IPS-18a (cell line): ENCODE data around the gene QSOX2.

Experiments used
- H3K27ac ChIP-seq: one replicate; pipeline ENCODE4 v1.5.1; 2013; ENCODE audit warnings: low read length
- H3K27me3 ChIP-seq: one replicate; pipeline ENCODE4 v1.6.1; 2013; ENCODE audit warnings: mild to moderate bottlenecking, low read length; ENCODE audit not compliant: control insufficient read depth, insufficient read depth
- H3K36me3 ChIP-seq: one replicate; pipeline ENCODE4 v1.6.1; 2013; ENCODE audit warnings: low read depth, low read length; ENCODE audit not compliant: control insufficient read depth
- H3K4me1 ChIP-seq: one replicate; pipeline ENCODE4 v1.6.1; 2013; ENCODE audit warnings: low read depth, low read length; ENCODE audit not compliant: control insufficient read depth
- H3K4me3 ChIP-seq: one replicate; pipeline ENCODE4 v1.5.1; 2013; ENCODE audit warnings: low read length
- H3K9ac ChIP-seq: one replicate; pipeline ENCODE4 v1.6.1; 2013; ENCODE audit warnings: mild to moderate bottlenecking, low read length, moderate library complexity
- H3K9me3 ChIP-seq: one replicate; pipeline ENCODE4 v1.6.1; 2013; ENCODE audit warnings: low read depth, low read length; ENCODE audit not compliant: control insufficient read depth

The QSOX2 gene

GRCh38 chr9:136260936-136261472 is 15.4 kb upstream of the QSOX2 start:
- H3K4me3 ChIP-seq = no peak overlapping the region
- H3K36me3 ChIP-seq = no peaks in the 10 kb centered on the region
- no peaks in the 10 kb centered on the region for H3K27me3 ChIP-seq
- H3K9ac ChIP-seq = no peak overlapping the region
- no peak overlapping the region for H3K27ac ChIP-seq
- H3K9me3 ChIP-seq = no peaks in the 10 kb centered on the region
- H3K4me1 ChIP-seq = no peaks in the 10 kb centered on the region

- no peaks in the 10 kb centered on the region for H3K9me3 ChIP-seq
- no peaks in the 10 kb centered on the region for H3K4me1 ChIP-seq
- H3K27me3 ChIP-seq = no peaks in the 10 kb centered on the region
- no peak overlapping the region for H3K9ac ChIP-seq
- H3K4me3 ChIP-seq = no peak overlapping the region
- no peak overlapping the region for H3K27ac ChIP-seq
- no peaks in the 10 kb centered on the region for H3K36me3 ChIP-seq
Observed at GRCh38 chr9:136260521-136260920, 14.9 kb upstream of the QSOX2 start.

DNA sequence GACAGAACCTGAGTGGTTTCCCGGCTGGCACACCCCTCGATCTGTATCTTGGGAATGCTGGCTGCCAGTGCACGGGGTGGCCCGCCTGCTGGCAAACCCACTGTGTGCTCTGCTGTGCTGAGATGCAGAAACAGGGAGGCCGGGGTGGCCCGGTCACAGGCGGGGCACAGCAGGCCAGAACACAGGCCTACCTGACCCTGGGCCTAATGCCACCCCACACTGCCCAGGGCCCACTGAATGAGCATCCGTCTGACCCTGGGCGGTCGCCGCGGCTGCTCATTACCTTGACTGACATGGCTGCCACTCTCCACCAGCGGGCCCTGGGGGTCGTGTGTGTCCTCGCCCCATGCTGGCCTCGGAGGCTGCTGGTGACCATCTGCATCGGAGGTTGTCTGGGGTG is 14.2 kb upstream of the QSOX2 start:
- Histone ChIP-seq H3K4me3 (no peak overlapping the region), H3K9me3 (no peaks in the 10 kb centered on the region), H3K27ac (no peak overlapping the region), H3K27me3 (no peaks in the 10 kb centered on the region), H3K9ac (no peak overlapping the region), H3K36me3 (no peaks in the 10 kb centered on the region), H3K4me1 (no peaks in the 10 kb centered on the region)

DNA sequence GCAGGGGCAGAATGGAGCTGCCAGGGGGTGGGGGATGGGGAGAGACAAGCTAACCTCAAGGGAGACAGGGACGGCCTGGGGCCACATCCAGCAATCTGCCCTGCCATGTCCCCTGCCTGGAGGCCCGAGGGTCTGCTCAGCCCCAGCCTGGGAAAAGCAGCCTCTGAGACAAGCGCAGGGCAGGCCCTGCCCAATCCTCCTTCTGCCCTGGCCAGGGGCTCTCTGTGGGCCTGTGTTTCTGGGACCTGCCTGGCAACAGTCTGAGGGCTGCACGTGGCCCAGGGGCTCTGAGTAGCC is 13.9 kb upstream of the QSOX2 start:
- no peaks in the 10 kb centered on the region for H3K4me1 ChIP-seq
- no peaks in the 10 kb centered on the region for H3K9me3 ChIP-seq
- H3K36me3 ChIP-seq = no peaks in the 10 kb centered on the region
- no peaks in the 10 kb centered on the region for H3K27me3 ChIP-seq
- H3K9ac ChIP-seq = no peak overlapping the region
- no peak overlapping the region for H3K4me3 ChIP-seq
- no peak overlapping the region for H3K27ac ChIP-seq

DNA sequence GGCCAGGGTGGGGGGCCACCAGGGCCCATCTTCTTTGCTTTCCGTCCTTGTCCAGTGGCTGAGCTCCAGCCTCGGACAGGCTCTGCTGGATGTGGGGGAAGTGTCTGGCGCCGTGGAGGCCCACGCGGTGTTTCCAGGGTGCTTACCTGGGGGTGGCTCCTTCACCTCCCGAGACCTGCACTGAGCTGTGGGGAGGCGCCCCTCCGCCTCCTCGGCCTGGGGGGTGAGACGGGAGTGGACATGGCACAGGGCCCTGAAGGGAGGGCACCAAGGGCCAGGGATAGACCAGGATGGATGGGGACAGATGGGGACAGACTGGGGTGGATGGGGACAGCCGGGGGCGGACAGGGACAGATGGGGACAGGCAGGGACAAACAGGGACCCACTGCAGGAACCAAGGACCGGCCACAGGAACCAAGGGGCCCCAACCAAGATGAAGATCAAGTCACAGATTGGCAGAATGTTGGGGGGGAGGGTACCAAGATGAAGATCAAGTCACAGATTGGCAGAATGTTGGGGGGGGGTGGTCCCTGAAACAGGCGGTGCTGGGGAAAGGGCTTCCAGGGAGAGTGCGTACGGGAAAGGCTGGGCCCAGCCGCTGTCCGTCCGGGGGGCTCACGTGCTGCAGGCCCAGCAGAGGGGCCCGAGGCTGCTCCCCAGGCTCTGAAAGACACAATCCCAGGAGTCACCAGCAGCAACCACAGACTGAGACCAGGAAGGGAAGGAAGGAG is 13.3 kb upstream of the QSOX2 start:
- H3K27me3 ChIP-seq = no peaks in the 10 kb centered on the region
- H3K9me3 ChIP-seq = no peaks in the 10 kb centered on the region
- H3K4me1 ChIP-seq = no peaks in the 10 kb centered on the region
- no peak overlapping the region for H3K9ac ChIP-seq
- no peak overlapping the region for H3K4me3 ChIP-seq
- H3K27ac ChIP-seq = no peak overlapping the region
- no peaks in the 10 kb centered on the region for H3K36me3 ChIP-seq

DNA sequence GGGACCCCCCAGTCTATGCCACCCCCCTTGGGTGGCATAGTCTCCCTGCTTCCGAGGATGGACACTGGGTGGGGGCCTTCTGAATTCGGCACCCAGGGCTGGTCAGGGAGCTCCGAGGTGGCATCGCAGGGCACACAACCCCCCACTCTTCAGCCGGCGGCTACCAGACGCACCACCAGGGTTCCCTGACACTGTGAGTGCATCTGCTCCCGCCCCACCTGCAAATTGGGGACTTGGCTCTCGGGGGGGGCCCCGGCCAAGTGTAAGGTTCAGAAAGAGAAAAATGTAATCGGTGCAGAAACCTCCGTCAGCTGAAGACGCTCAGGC is 12.7 kb upstream of the QSOX2 start:
- Histone ChIP-seq H3K9me3 (no peaks in the 10 kb centered on the region), H3K9ac (no peak overlapping the region), H3K4me1 (no peaks in the 10 kb centered on the region), H3K4me3 (no peak overlapping the region), H3K27me3 (no peaks in the 10 kb centered on the region), H3K36me3 (no peaks in the 10 kb centered on the region), H3K27ac (no peak overlapping the region)

DNA sequence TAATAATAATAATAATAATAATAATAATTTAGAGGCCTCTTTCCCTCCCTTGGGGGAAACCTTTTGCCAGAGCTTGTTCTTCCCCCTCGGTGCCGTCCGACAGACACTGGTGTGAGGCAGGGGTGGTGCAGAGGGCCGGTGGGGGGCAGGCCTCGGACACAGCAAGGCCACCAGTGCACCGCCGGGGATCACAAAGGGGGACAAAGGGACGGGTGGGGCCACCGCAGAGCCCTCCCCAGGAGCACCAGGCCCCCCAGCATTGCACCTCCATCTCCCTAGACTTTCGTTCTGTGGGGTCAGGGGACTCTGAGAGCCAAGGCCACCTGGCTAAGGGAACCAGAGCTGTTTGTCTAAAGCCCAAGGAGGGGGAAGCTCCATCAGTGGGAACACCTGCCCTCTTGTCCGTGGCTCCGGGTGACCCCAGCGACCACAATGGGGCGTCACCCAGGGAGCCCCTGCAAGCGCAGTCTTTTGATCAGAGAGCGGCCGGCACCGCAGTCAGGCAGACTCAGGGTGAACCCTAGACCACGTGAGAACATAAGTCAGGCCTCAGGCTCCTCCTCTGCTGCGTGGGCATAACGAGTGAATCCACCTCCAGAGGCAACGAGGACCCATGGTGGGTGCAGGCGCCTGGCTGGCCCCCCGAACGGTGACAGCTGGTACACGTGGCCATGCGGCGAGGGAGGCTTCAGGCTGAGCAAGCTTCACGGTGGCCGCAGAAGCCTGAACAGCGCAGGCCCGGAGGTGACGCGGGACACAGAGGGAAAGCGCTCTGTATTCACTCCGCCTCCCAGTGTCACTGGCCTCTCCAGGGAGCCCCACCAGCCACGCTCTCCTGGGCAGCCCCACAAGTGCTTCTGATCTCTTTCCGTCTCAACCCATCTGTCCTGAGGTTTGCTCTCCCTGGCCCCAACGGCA is 12.0 kb upstream of the QSOX2 start:
- Histone ChIP-seq H3K36me3 (no peaks in the 10 kb centered on the region), H3K9ac (no peak overlapping the region), H3K4me3 (no peak overlapping the region), H3K9me3 (no peaks in the 10 kb centered on the region), H3K27me3 (no peaks in the 10 kb centered on the region), H3K4me1 (no peaks in the 10 kb centered on the region), H3K27ac (no peak overlapping the region)

- Histone ChIP-seq H3K27me3 (no peaks in the 10 kb centered on the region), H3K9me3 (no peaks in the 10 kb centered on the region), H3K4me1 (no peaks in the 10 kb centered on the region), H3K36me3 (no peaks in the 10 kb centered on the region), H3K27ac (no peak overlapping the region), H3K4me3 (no peak overlapping the region), H3K9ac (no peak overlapping the region)
Observed at GRCh38 chr9:136255896-136256890, 10.6 kb upstream of the QSOX2 start.

DNA sequence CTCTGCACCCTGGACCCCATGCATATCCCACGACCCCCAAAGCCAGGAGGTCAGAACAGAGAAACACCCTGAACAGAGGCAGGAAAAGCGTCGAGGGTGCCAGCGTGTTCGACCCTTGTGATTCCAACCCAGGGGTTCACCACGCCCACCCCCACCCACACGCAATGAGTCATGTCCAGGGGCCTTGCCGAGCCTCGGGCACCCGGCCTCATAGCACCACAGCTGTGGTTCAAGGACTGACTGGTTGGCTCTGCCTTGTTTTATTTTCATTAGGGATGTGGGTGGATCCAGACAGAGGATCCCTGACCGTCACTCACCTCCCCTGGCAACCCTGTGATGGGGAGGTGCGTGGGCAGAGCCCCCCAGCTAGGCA is 9.5 kb upstream of the QSOX2 start:
- H3K4me3 ChIP-seq = no peak overlapping the region
- H3K9me3 ChIP-seq = no peaks in the 10 kb centered on the region
- no peaks in the 10 kb centered on the region for H3K4me1 ChIP-seq
- no peaks in the 10 kb centered on the region for H3K36me3 ChIP-seq
- no peak overlapping the region for H3K27ac ChIP-seq
- H3K9ac ChIP-seq = no peak overlapping the region
- H3K27me3 ChIP-seq = no peaks in the 10 kb centered on the region

GRCh38 chr9:136254381-136255165 is 9.0 kb upstream of the QSOX2 start:
- Histone ChIP-seq H3K9ac (no peak overlapping the region), H3K4me1 (no peaks in the 10 kb centered on the region), H3K4me3 (no peak overlapping the region), H3K27me3 (no peaks in the 10 kb centered on the region), H3K27ac (no peak overlapping the region), H3K36me3 (no peaks in the 10 kb centered on the region), H3K9me3 (no peaks in the 10 kb centered on the region)
